Left kidney (tissue), 8 donors: ENCODE results near the gene C6orf163. TPM values are rescaled to one million over a fixed set of nuclear protein-coding genes. Genes with fewer than 3 reads are reported as not detected.
"Not testable (repeated sequence)": the region's sequence is repeated elsewhere in the genome, so short reads cannot be mapped to it uniquely, and the experiment has no call there.

Experiments
- DNase-seq: peaks from one replicate; pipeline ENCODE4 v3.0.0-alpha.2; 2013
- long read RNA-seq, 8 donors: transcript quantifications; one replicate each; lab custom pipeline, GENCODE V29; 2026
- polyA plus RNA-seq: library from polyadenylated mRNA; unstranded; fragments of 120-200 nt; gene quantifications from one replicate; pipeline ENCODE4 v1.2.1, GENCODE V29; 2013; ENCODE audit not compliant: insufficient read length

C6orf163 gene
- 7.8 TPM for polyA plus RNA-seq
- long read RNA-seq, donor 1 = 0 reads
- long read RNA-seq, donor 2 = 0 reads
- long read RNA-seq, donor 3 = 0 reads
- long read RNA-seq, donor 4 = 0 reads
- long read RNA-seq, donor 5 = 0 reads
- long read RNA-seq, donor 6, partial matches to known transcripts = 0 of 1 reads
- long read RNA-seq, donor 6, other reads (novel, unspliced or antisense) = 0 of 1 reads
- long read RNA-seq, donor 7, partial matches to known transcripts = 0 of 2 reads
- long read RNA-seq, donor 7, other reads (novel, unspliced or antisense) = 0 of 2 reads
- long read RNA-seq, donor 8 = 0 reads

GRCh38 chr6:87344731-87345130 lies at the start of gene C6orf163:
Gene C6orf163 (plus strand): TSS chr6:87344813. CDS start chr6:87345100, 287 bp downstream.
- DNase-seq = no peak

GRCh38 chr6:87297119-87297518 lies 47.5 kb upstream of the C6orf163 start:
- no peak for DNase-seq

- not testable (repeated sequence) for DNase-seq
Observed at GRCh38 chr6:87301277-87301676, 43.3 kb upstream of the C6orf163 start.

GRCh38 chr6:87308970-87309369 lies 35.6 kb upstream of the C6orf163 start:
- DNase-seq = no peak

- no peak for DNase-seq
Observed at GRCh38 chr6:87312860-87313259, 31.8 kb upstream of the C6orf163 start.

GRCh38 chr6:87315071-87315470 lies 29.5 kb upstream of the C6orf163 start:
- no peak for DNase-seq

- no peak for DNase-seq
Observed at GRCh38 chr6:87319271-87319987, 25.2 kb upstream of the C6orf163 start.

- peak; percentile 84 for DNase-seq
Observed at GRCh38 chr6:87322304-87323212, 22.1 kb upstream of the C6orf163 start, which contains the start of gene SMIM8. Gene SMIM8 (plus strand): TSS chr6:87322588. CDS start chr6:87337032, 14,444 bp downstream.

- not testable (repeated sequence) for DNase-seq
Observed at GRCh38 chr6:87323880-87324279, 20.7 kb upstream of the C6orf163 start.

- no peak for DNase-seq
Observed at GRCh38 chr6:87330961-87331360, 13.7 kb upstream of the C6orf163 start.

- DNase-seq = no peak
Observed at GRCh38 chr6:87333033-87333432, 11.6 kb upstream of the C6orf163 start.

GRCh38 chr6:87333591-87334181 lies 10.9 kb upstream of the C6orf163 start:
- no peak for DNase-seq

GRCh38 chr6:87334683-87335082 lies 9.9 kb upstream of the C6orf163 start:
- no peak for DNase-seq

GRCh38 chr6:87336367-87336766 lies 8.2 kb upstream of the C6orf163 start:
- DNase-seq = no peak

- DNase-seq = no peak
Observed at GRCh38 chr6:87340230-87340629, 4.4 kb upstream of the C6orf163 start.

GRCh38 chr6:87341158-87341557 lies 3.5 kb upstream of the C6orf163 start:
- DNase-seq = no peak

GRCh38 chr6:87341899-87342298 lies 2.7 kb upstream of the C6orf163 start:
- no peak for DNase-seq

GRCh38 chr6:87342829-87343228 lies 1.8 kb upstream of the C6orf163 start:
- no peak for DNase-seq

- no peak for DNase-seq
Observed at GRCh38 chr6:87346700-87347099, 2.1 kb downstream of the C6orf163 start.

GRCh38 chr6:87349896-87350295 lies 5.3 kb downstream of the C6orf163 start:
- DNase-seq = no peak

GRCh38 chr6:87350516-87350915 lies 5.9 kb downstream of the C6orf163 start:
- DNase-seq = no peak

- no peak for DNase-seq
Observed at GRCh38 chr6:87351583-87351982, 7.0 kb downstream of the C6orf163 start.
